Endometrial microvascular endothelial cells (primary cell): ENCODE results near the gene ESRRG. TPM values are rescaled to one million over a fixed set of nuclear protein-coding genes. Genes with fewer than 3 reads are reported as not detected.
"Not testable (repeated sequence)": the region's sequence is repeated elsewhere in the genome, so short reads cannot be mapped to it uniquely, and the experiment has no call there.

Experiments
- in situ Hi-C: cut with HindIII; loops from 2 replicates; pipeline ENCODE4 v1.10.0; 2017; ENCODE audit warnings: low sequenced_read_pairs, low pct_unique_long_range_greater_than_20kb; ENCODE audit errors: inconsistent ontology term
- total RNA-seq: library from RNA; depleted of rRNA; stranded (reverse); fragments of >200 nt; gene quantifications from one replicate; pipeline ENCODE4 v1.2.3, GENCODE V29; 2015; ENCODE audit errors: inconsistent ontology term

ESRRG gene
- total RNA-seq, 1 donor from 2014 or later, result not detected

DNA sequence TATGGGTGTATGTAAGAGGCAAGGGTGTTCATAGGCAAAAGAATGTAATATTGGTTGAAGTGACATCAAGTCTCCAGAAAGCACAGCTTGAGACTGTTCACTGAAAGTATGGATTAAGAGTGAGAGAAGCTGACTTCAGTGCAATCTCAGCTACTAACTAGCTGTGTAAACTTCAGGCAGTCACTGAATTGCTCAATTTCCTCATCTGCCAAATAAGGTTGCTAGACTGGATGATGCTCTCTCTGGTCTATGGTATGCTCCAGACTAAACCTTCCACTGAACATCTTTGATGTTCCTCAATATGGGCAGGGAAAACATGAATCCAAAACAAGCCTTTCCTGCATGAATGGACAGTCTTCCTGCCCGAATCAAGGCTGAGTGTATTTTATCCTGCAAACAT, 188.2 kb downstream of the ESRRG start:
- in situ Hi-C loops, result no loop called here

DNA sequence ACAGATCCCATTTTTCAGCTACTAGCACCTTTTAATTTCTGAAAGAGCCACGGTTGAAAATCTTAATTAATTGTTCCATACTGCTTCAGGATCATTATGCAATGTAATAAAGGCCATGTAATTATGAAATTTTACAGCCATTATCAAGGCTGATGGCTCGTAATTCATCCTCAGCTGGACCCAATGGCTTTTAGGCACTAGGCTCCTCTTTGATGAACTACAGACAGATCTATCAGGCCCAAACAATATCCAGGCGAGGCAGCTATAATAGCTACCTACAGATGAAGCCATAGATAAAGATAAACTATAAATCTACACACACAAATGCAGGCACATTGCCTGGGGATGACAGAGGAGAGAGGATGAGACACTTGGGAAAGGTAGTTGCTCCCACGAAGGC, 189.5 kb downstream of the ESRRG start:
- in situ Hi-C loops, result no loop called here

- in situ Hi-C loops, result no loop called here
These were observed 190.9 kb downstream of the ESRRG start for GRCh38 chr1:216532251-216532798.

DNA sequence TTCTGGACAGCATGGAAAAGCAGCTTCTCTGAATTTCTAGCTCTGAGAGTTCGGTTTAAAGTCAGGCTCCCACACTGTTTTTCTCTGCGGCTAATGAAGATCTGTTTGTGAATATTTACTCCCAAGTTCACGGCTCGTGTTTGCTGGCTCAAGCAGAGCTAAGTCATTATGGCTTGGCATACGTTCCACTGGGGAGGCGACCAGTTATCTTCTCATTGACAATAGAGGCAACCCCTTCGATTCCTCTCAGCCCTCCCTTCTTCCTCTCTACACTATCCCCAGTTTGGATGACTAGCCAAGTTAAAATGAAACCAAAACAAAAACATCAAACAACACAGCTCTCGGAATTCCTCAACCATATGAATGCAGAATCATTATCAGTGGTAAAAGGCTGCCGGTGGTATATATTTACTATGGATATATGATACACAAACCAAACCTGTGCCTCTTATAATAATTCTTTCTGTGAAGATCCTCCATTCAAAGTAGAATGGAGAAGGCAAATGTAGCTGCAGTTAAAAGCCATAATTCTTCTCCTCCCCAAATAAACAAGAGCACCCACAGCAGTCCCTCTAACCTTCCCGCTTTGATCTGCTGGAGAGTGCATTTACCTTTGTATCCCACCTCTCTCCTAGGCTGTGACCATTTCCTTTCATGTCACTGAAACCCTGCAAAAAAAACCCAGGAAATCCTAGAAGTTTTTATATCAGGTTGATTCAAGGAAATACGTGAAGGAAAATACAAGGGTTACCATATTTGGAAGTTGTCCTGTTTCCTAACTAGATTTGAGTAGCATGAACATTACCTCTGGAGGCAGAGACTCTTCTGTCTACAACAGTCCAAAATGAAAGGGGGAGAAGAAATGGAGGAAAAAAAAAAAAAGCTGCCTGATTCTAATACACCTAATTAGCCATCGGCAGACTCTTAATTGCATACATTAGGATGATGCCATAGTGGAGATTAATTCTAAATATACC, 191.7 kb downstream of the ESRRG start:
- in situ Hi-C loops, result no loop called here

- in situ Hi-C loops, result not testable (repeated sequence)
These were observed 193.4 kb downstream of the ESRRG start for GRCh38 chr1:216529851-216530250.

GRCh38 chr1:216528816-216529215, 194.4 kb downstream of the ESRRG start:
- in situ Hi-C loops, result no loop called here

GRCh38 chr1:216523449-216524190, 199.6 kb downstream of the ESRRG start:
- in situ Hi-C loops, result no loop called here

GRCh38 chr1:216523043-216523442, 200.2 kb downstream of the ESRRG start:
- in situ Hi-C loops, result no loop called here

GRCh38 chr1:216521477-216521876, 201.8 kb downstream of the ESRRG start:
- in situ Hi-C loops, result no loop called here

- in situ Hi-C loops, result no loop called here
These were observed 204.2 kb downstream of the ESRRG start for GRCh38 chr1:216518844-216519627.

DNA sequence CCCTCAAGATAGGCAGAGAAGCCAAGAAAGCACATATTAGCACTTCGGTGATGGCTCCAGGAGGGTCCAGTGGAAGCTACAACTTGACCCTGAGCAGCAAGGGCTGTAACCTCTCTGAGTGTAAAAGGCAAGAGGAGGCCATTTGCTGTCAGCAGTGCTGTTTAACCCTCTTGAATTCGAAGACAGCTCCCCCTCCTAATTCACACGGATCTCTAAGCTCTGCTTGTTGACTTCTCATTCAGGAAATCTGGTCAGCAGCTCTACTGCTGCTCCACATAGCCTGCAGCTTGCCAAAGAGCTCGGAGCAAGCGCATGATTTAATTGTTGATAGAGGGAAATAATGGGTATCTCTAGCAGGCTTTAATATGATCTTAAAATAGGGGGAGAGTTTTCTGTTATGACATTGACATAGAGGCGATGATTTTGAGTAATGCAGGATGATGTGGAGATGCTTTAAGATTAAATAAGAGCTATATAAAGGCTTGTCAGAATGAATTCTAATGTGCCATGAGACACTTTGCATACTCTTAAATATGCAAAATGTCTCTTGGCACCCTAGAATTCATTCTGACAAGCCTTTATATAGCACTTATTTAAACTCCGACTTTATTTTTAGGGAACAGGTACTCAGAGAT, 220.6 kb downstream of the ESRRG start:
- in situ Hi-C loops, result no loop called here

- in situ Hi-C loops, result no loop called here
These were observed 222.8 kb downstream of the ESRRG start for GRCh38 chr1:216500273-216500967.

DNA sequence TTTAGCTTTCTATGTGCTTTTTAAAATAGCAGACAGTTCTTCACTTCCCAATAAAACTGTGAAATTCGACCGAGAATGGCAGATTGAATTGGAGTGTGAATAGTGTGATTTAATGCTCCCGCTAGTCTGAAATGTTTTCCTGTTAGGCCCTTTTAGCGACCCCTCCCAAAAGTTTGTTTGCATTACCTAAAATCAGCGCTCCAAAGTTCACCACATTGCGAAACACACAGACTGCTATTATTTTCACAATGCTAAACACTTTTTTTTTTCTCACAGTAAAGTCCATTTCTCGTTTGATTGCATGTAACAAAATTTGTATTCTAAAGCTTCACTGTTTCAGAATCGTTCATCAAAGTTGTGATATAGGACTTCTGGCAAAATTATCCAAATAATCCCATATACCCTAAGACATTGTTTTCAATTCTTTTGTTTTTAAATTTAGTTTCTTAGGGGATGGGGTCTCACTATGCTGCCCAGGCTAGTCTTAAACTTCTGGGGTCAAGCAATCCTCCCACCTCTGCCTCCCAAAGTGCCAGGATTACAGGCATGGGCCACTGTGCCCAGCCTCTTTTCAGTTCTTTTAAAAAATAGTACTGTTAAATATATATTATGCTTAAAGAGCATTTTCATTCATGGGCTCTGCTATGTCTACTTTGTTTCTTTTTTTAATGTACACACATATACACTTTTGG, 223.5 kb downstream of the ESRRG start:
- in situ Hi-C loops, result no loop called here

GRCh38 chr1:216498277-216498676, 225.0 kb downstream of the ESRRG start:
- in situ Hi-C loops, result no loop called here

DNA sequence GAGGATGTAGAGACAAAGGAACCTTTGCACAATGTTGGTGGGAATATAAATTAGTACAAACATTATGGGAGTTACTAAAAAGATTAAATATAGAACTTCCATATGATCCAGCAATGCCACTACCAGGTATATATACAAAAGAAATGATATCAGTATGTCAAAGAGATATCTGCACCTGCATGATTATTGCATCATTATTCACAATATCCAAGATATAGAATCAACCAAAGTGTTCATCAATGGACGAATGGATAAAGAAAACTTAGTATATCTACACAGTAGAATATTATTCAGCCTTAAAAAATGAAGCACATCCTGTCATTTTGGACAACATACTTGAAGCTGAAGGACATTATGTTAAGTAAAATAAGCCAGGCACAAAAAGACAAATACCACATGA, 238.2 kb downstream of the ESRRG start:
- in situ Hi-C loops, result no loop called here

- in situ Hi-C loops, result no loop called here
These were observed 239.4 kb downstream of the ESRRG start for GRCh38 chr1:216483672-216484401.

GRCh38 chr1:216482620-216483019, 240.6 kb downstream of the ESRRG start:
- in situ Hi-C loops, result no loop called here
